GM10847 (cell line): Measurements from ENCODE around the gene PRDM5.

Experiments
- POLR2A ChIP-seq: IDR thresholded peaks from 2 replicates; pipeline ENCODE4 v1.6.1; 2011; ENCODE audit not compliant: insufficient read length; ENCODE audit errors: extremely low read depth

Gene PRDM5

GRCh38 chr4:120877021-120877420 lies 45.5 kb downstream of the PRDM5 start:
- no peak for TF ChIP-seq POLR2A

- TF ChIP-seq POLR2A, result no peak
Observed at GRCh38 chr4:120874792-120875774, 47.4 kb downstream of the PRDM5 start.

GRCh38 chr4:120873554-120873953 lies 49.0 kb downstream of the PRDM5 start:
- no peak for TF ChIP-seq POLR2A

- TF ChIP-seq POLR2A, result no peak
Observed at GRCh38 chr4:120871173-120871572, 51.4 kb downstream of the PRDM5 start.

GRCh38 chr4:120870279-120870673 lies 52.2 kb downstream of the PRDM5 start:
- no peak for TF ChIP-seq POLR2A

- no peak for TF ChIP-seq POLR2A
Observed at GRCh38 chr4:120869613-120870278, 52.8 kb downstream of the PRDM5 start.

GRCh38 chr4:120867506-120867905 lies 55.0 kb downstream of the PRDM5 start:
- no peak for TF ChIP-seq POLR2A

GRCh38 chr4:120865985-120866384 lies 56.5 kb downstream of the PRDM5 start:
- no peak for TF ChIP-seq POLR2A

- no peak for TF ChIP-seq POLR2A
Observed at GRCh38 chr4:120864969-120865368, 57.6 kb downstream of the PRDM5 start.

- TF ChIP-seq POLR2A, result no peak
Observed at GRCh38 chr4:120862432-120862831, 60.1 kb downstream of the PRDM5 start.

GRCh38 chr4:120861852-120862251 lies 60.7 kb downstream of the PRDM5 start:
- no peak for TF ChIP-seq POLR2A

- TF ChIP-seq POLR2A, result no peak
Observed at GRCh38 chr4:120858776-120859175, 63.8 kb downstream of the PRDM5 start.

GRCh38 chr4:120857312-120857711 lies 65.2 kb downstream of the PRDM5 start:
- no peak for TF ChIP-seq POLR2A

- no peak for TF ChIP-seq POLR2A
Observed at GRCh38 chr4:120856294-120856693, 66.2 kb downstream of the PRDM5 start.

- TF ChIP-seq POLR2A, result no peak
Observed at GRCh38 chr4:120855307-120856001, 67.1 kb downstream of the PRDM5 start.

GRCh38 chr4:120853161-120853935 lies 69.2 kb downstream of the PRDM5 start:
- no peak for TF ChIP-seq POLR2A
